ENCODE data around the gene FMOD.

- no peak for TF ChIP-seq CTCF (conservative IDR thresholded peaks at IDR 0.05; ENCODE audit: low read depth, low read length)
- no peak for TF ChIP-seq EZH2 (IDR thresholded peaks at IDR 0.05; ENCODE audit: borderline replicate concordance, low read depth, low read length, poor library complexity, severe bottlenecking)
Measured at GRCh38 chr1:203361945-203362719, 11.2 kb upstream of the FMOD start.

Measured in A673 (cell line).